H1 (cell line): ENCODE results near the gene TADA3. TPM values are rescaled to one million over a fixed set of nuclear protein-coding genes. Genes with fewer than 3 reads are reported as not detected.

Source experiments
- CTCF ChIA-PET: fragments of 300-600 bp; sonication (Branson Sonifier 250); formaldehyde crosslinking; loops from one replicate; lab custom pipeline; 2021; ENCODE audit not compliant: partially characterized antibody; lab: Charles Lee
- POLR2A ChIA-PET: fragments of 300-600 bp; sonication (Branson Sonifier 250); formaldehyde crosslinking; loops from one replicate; lab custom pipeline; 2021; ENCODE audit warnings: inconsistent platforms; ENCODE audit not compliant: partially characterized antibody; lab: Charles Lee
- DNase-seq, 2 experiments: peaks; one replicate each; pipeline versions ENCODE4 v3.0.0 to v3.0.0-alpha.2; 2010 to 2022; ENCODE audit warnings: low spot score in 2 of 2, low read depth in 1 of 2, mixed read lengths in 1 of 2
- FAIRE-seq: peaks from 2 replicates; lab custom pipeline; 2011; peaks lifted over from hg19 to GRCh38; lab: Jason Lieb, UNC
- H2AFZ ChIP-seq: 2 replicates; pipeline ENCODE4 v1.8.1; 2012; ENCODE audit warnings: low read length, inconsistent platforms
- H2AK5ac ChIP-seq: 2 replicates; pipeline ENCODE4 v1.6.1; 2013; ENCODE audit warnings: low read depth, low read length
- H2BK120ac ChIP-seq: replicated peaks from 2 replicates; pipeline ENCODE3; 2013; ENCODE audit warnings: low read depth, low read length, inconsistent platforms
- H2BK12ac ChIP-seq: 2 replicates; pipeline ENCODE4 v1.6.1; 2013; ENCODE audit warnings: low read depth, low read length
- H2BK15ac ChIP-seq: 2 replicates; pipeline ENCODE4 v1.6.1; 2013; ENCODE audit warnings: low read length
- H2BK20ac ChIP-seq: 2 replicates; pipeline ENCODE4 v1.6.1; 2013; ENCODE audit warnings: low read length
- H2BK5ac ChIP-seq: 2 replicates; pipeline ENCODE4 v1.6.1; 2013; ENCODE audit warnings: low read depth, low read length
- H3K14ac ChIP-seq: 2 replicates; pipeline ENCODE4 v1.6.1; 2013; ENCODE audit warnings: inconsistent platforms; ENCODE audit not compliant: insufficient read length
- H3K18ac ChIP-seq: 2 replicates; pipeline ENCODE4 v1.6.1; 2013; ENCODE audit warnings: low read length; ENCODE audit errors: extremely low read depth
- H3K23ac ChIP-seq: 2 replicates; pipeline ENCODE4 v1.6.1; 2013; ENCODE audit warnings: inconsistent platforms; ENCODE audit not compliant: insufficient read length
- H3K23me2 ChIP-seq: 2 replicates; pipeline ENCODE4 v1.6.1; 2013; ENCODE audit warnings: low read depth, low read length
- H3K27ac ChIP-seq: 2 replicates; pipeline ENCODE4 v1.6.1; 2011; ENCODE audit warnings: low read depth, low read length, inconsistent platforms
- H3K27me3 ChIP-seq, 4 experiments: replicated peaks in 1 of 4; 1 replicate in 1 of 4; 2 replicates in 3 of 4; pipeline versions ENCODE4 v1.6.1 to v1.8.1; 2011 to 2013; ENCODE audit warnings: low read length in 3 of 4, mild to moderate bottlenecking in 3 of 4, inconsistent platforms in 2 of 4, mixed read lengths in 2 of 4, moderate library complexity in 1 of 4; ENCODE audit not compliant: control insufficient read depth in 3 of 4, insufficient read depth in 3 of 4; ENCODE audit errors: extremely low read depth in 1 of 4
- H3K36me3 ChIP-seq, 4 experiments: 2 replicates each; pipeline versions ENCODE4 v1.6.1 to v1.8.1; 2011 to 2013; ENCODE audit warnings: mild to moderate bottlenecking in 4 of 4, low read length in 3 of 4, moderate library complexity in 2 of 4, control low read depth in 1 of 4, inconsistent platforms in 1 of 4; ENCODE audit not compliant: insufficient read depth in 4 of 4, control insufficient read depth in 2 of 4
- H3K4ac ChIP-seq: replicated peaks from 2 replicates; pipeline ENCODE3; 2013; ENCODE audit warnings: low read length, low read depth, mixed read lengths, inconsistent platforms; ENCODE audit not compliant: insufficient read length
- H3K4me1 ChIP-seq, 4 experiments: replicated peaks in 1 of 4; 1 replicate in 1 of 4; 2 replicates in 3 of 4; pipeline versions ENCODE4 v1.6.1 to v1.8.1; 2011 to 2013; ENCODE audit warnings: low read length in 3 of 4, inconsistent platforms in 2 of 4, mixed read lengths in 1 of 4; ENCODE audit not compliant: insufficient read depth in 4 of 4, control insufficient read depth in 3 of 4
- H3K4me2 ChIP-seq, 2 experiments: 2 replicates each; pipeline versions ENCODE4 v1.6.1 to v1.8.1; 2011 to 2013; ENCODE audit warnings: low read depth in 2 of 2, low read length in 2 of 2, control low read depth in 1 of 2, inconsistent platforms in 1 of 2, mild to moderate bottlenecking in 1 of 2; ENCODE audit not compliant: insufficient read depth in 1 of 2
- H3K4me3 ChIP-seq, 4 experiments: fragments of 200-600, 300-600 bp in 1 of 4; sonication (generic), shearing (Covaris generic), sonication (Bioruptor Twin) in 1 of 4; 2 replicates each; pipeline versions ENCODE4 v1.5.1 to v1.8.1; 2011 to 2016; ENCODE audit warnings: low read length in 4 of 4, low read depth in 3 of 4, control low read depth in 2 of 4, inconsistent platforms in 2 of 4, mild to moderate bottlenecking in 2 of 4, mixed read lengths in 1 of 4, moderate library complexity in 1 of 4; ENCODE audit not compliant: insufficient read depth in 2 of 4; ENCODE audit errors: extremely low read depth in 1 of 4
- H3K56ac ChIP-seq: replicated peaks from 2 replicates; pipeline ENCODE3; 2013; ENCODE audit warnings: low read depth, mild to moderate bottlenecking, mixed read lengths, low read length, inconsistent platforms; ENCODE audit not compliant: insufficient read length
- H3K79me1 ChIP-seq: 2 replicates; pipeline ENCODE4 v1.6.1; 2013; ENCODE audit warnings: low read depth, low read length, control low read depth
- H3K79me2 ChIP-seq, 2 experiments: 2 replicates each; pipeline versions ENCODE4 v1.6.1 to v1.8.1; 2012 to 2013; ENCODE audit warnings: low read length in 2 of 2, mild to moderate bottlenecking in 2 of 2, inconsistent platforms in 1 of 2; ENCODE audit not compliant: insufficient read depth in 2 of 2, control insufficient read depth in 1 of 2
- H3K9ac ChIP-seq, 4 experiments: replicated peaks in 1 of 4; 1 replicate in 1 of 4; 2 replicates in 3 of 4; pipeline versions ENCODE4 v1.6.1 to v1.8.1; 2011 to 2013; ENCODE audit warnings: low read depth in 3 of 4, low read length in 3 of 4, control low read depth in 2 of 4, mild to moderate bottlenecking in 2 of 4, moderate library complexity in 2 of 4, inconsistent platforms in 1 of 4; ENCODE audit errors: extremely low read depth in 1 of 4
- H3K9me3 ChIP-seq, 2 experiments: 2 replicates each; pipeline versions ENCODE4 v1.6.1 to v1.8.1; 2012 to 2013; ENCODE audit warnings: mild to moderate bottlenecking in 2 of 2, moderate library complexity in 2 of 2, control low read depth in 1 of 2, inconsistent platforms in 1 of 2, low read depth in 1 of 2, low read length in 1 of 2, mixed read lengths in 1 of 2; ENCODE audit not compliant: insufficient read depth in 2 of 2
- H4K20me1 ChIP-seq, 2 experiments: replicated peaks in 1 of 2; 2 replicates each; pipeline versions ENCODE3 to v1.8.1; 2011 to 2013; ENCODE audit warnings: inconsistent platforms in 2 of 2, low read length in 2 of 2, mild to moderate bottlenecking in 1 of 2; ENCODE audit not compliant: insufficient read depth in 2 of 2, control insufficient read depth in 1 of 2
- H4K5ac ChIP-seq: 2 replicates; pipeline ENCODE4 v1.6.1; 2013; ENCODE audit warnings: low read length, low read depth, mixed read lengths, inconsistent platforms; ENCODE audit not compliant: insufficient read length
- H4K8ac ChIP-seq: 2 replicates; pipeline ENCODE4 v1.8.0; 2013; ENCODE audit warnings: mild to moderate bottlenecking, moderate library complexity, low read length, inconsistent platforms; ENCODE audit not compliant: insufficient read depth; ENCODE audit errors: extremely low read depth
- H4K91ac ChIP-seq: replicated peaks from 2 replicates; pipeline ENCODE3; 2013; ENCODE audit warnings: low read length, mixed read lengths, inconsistent platforms; ENCODE audit not compliant: insufficient read length
- CHD2 ChIP-seq: IDR thresholded peaks from 2 replicates; pipeline ENCODE4 v1.6.1; 2012; ENCODE audit warnings: low read length, improper control_type of control experiment
- HDAC2 ChIP-seq, 2 experiments: fragments of 300-600 bp in 1 of 2; sonication (generic) in 1 of 2; IDR thresholded peaks; 2 replicates each; pipeline ENCODE4 v1.6.1; 2011 to 2012; ENCODE audit warnings: low read depth in 2 of 2, low read length in 2 of 2, mild to moderate bottlenecking in 2 of 2, moderate library complexity in 2 of 2, borderline replicate concordance in 1 of 2, inconsistent platforms in 1 of 2
- POLR2AphosphoS5 ChIP-seq: IDR thresholded peaks from 2 replicates; pipeline ENCODE4 v1.6.1; 2011; ENCODE audit warnings: low read depth, low read length
- RNF2 ChIP-seq: fragments of 200-900, 300-1000 bp; sonication (generic); IDR thresholded peaks from 2 replicates; pipeline ENCODE4 v1.7.1; 2016; ENCODE audit warnings: borderline replicate concordance, low read depth, mild to moderate bottlenecking, antibody characterized with exemption, low read length; ENCODE audit not compliant: poor library complexity, severe bottlenecking; ENCODE audit errors: missing control alignments
- WGBS, 2 experiments: shearing (Covaris generic) in 1 of 2; methylation state at CpG; one replicate each; pipeline versions ENCODE4 v1.1.6 to v1.1.7; 2013 to 2015; ENCODE audit warnings: low lambda C conversion rate in 2 of 2, mixed read lengths in 2 of 2, inconsistent platforms in 1 of 2, low coverage in 1 of 2, missing lambda C conversion rate in 1 of 2; ENCODE audit not compliant: insufficient replicate concordance in 2 of 2, insufficient coverage in 1 of 2, insufficient read length in 1 of 2; ENCODE audit errors: extremely low coverage in 1 of 2, missing lambda C conversion rate in 1 of 2; 5-methylcytosine and 5-hydroxymethylcytosine counted together
- polyA plus RNA-seq, 7 experiments: library from polyadenylated mRNA; depleted of rRNA in 3 of 7; stranded (reverse) in 5 of 7; unstranded in 2 of 7; fragments of >200 nt in 5 of 7; fragments of 200-250 nt in 2 of 7; gene quantifications; 1 replicate in 5 of 7; 2 replicates in 1 of 7; 4 replicates in 1 of 7; pipeline versions ENCODE4 v1.2.1 to v1.2.3, GENCODE V29; 2011 to 2013; ENCODE audit warnings: missing spikeins in 2 of 7, mixed read lengths in 2 of 7
- total RNA-seq: library from RNA; stranded (reverse); fragmentation: NEBNext Ultra II Directional; extraction: Animal tissue kit (Norgen Biotek cat#: 25700); gene quantifications from 2 replicates; pipeline ENCODE4 v1.2.1, GENCODE V29; 2021

The TADA3 gene
- total and polyA plus RNA-seq, 2 of the 8 experiments (the other 6 are each of a cell fraction or from before 2014, with no cell fraction given): 43.4 to 50.3 TPM

- Histone ChIP-seq H3K56ac (no peak overlapping the region), H3K4me1 (peaks cover 0 to 9% (median 2%) of the 10 kb centered on the region in 4 experiments; a peak in 3 of 7 replicates), H4K20me1 (peaks cover 3 to 10% of the 10 kb centered on the region in 2 experiments), H3K9ac (no peak overlapping the region), H2AK5ac (no peak overlapping the region), H3K23me2 (peaks cover 2% of the 10 kb centered on the region; the same call in 1 of the 2 replicates), H3K27me3 (peaks cover 0 to 11% (median 9%) of the 10 kb centered on the region in 4 experiments; a peak in 5 of 7 replicates)
- no peak for FAIRE-seq
- WGBS, 2 experiments: 93% methylated on average over 7 of the region's 7 CpGs; no CpG with 5 or more reads in 1 of the 2 experiments
- TF ChIP-seq CHD2 (no peak), HDAC2 (IDR thresholded peaks at IDR 0.05; ENCODE audit: borderline replicate concordance in 1 of 2, low read depth in 2 of 2, low read length in 2 of 2) (no peak), POLR2AphosphoS5 (0 out of 2 replicates have a peak, but pooled peaks have one; percentile 2), RNF2 (no peak)
- TF ChIP-seq, all 59 proteins: peak for 1
- Histone ChIP-seq H2BK5ac (no peak overlapping the region), H3K27ac (no peak overlapping the region), H2AFZ (no peak overlapping the region), H3K14ac (no peak overlapping the region), H3K36me3 (peaks cover 22 to 43% (median 32%) of the 10 kb centered on the region in 4 experiments; a peak in 7 of 8 replicates), H3K18ac (no peak overlapping the region), H4K5ac (no peak overlapping the region), H4K91ac (no peak overlapping the region), H2BK12ac (no peak overlapping the region), H3K9me3 (no peaks in the 10 kb centered on the region), H3K79me1 (no peaks in the 10 kb centered on the region), H4K8ac (no peak overlapping the region), H3K4me2 (no peak overlapping the region), H3K79me2 (no peaks in the 10 kb centered on the region), H2BK20ac (no peak overlapping the region), H2BK120ac (no peak overlapping the region), H2BK15ac (no peak overlapping the region), H3K23ac (no peak overlapping the region), H3K4ac (no peak overlapping the region), H3K4me3 (no peak overlapping the region)
- ChIA-PET POLR2A (interaction anchor here (1.2 to 7.8 kb wide), 6 partner anchors 12 to 57 kb away, joined by 3 to 71 read pairs (median 6); partner anchors contain the start of genes ARPC4, OGG1, RPUSD3 and TADA3), CTCF (interaction anchor here (0.7 to 4.9 kb wide), 12 partner anchors 12 to 176 kb away, joined by 3 to 30 read pairs (median 4); partner anchors contain the start of gene ARPC4)
- no peak for DNase-seq
Measured at GRCh38 chr3:9806688-9807589, 14.7 kb upstream of the TADA3 start.
